GM18858 (cell line): ENCODE results near the gene OGDH.
"Not testable (repeated sequence)": the region's sequence is repeated elsewhere in the genome, so short reads cannot be mapped to it uniquely, and the experiment has no call there.

Source experiments
- ATAC-seq: cut with Tn5 transposase; IDR thresholded peaks from one replicate; pipeline ENCODE4 v1.9.1; 2021; ENCODE audit not compliant: unreplicated experiment

Gene OGDH

DNA sequence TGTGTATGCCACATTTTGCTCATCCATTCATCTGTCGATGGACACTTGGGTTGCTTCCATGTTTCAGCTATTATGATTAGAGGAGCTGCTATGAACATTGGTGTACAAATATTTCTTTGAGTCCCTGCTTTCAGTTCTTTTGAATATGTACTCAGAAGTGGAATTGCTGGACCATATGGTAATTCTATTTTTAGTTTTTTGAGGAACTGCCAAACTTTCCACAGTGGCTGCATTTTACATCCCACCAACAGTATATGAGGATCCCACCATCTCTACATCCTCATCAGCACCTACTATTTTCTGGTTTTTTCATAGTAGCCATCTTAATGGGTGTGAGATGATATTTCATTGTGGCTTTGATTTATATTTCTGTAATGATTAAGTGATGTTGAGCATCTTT lies 97.5 kb downstream of the OGDH start:
- no peak for ATAC-seq

DNA sequence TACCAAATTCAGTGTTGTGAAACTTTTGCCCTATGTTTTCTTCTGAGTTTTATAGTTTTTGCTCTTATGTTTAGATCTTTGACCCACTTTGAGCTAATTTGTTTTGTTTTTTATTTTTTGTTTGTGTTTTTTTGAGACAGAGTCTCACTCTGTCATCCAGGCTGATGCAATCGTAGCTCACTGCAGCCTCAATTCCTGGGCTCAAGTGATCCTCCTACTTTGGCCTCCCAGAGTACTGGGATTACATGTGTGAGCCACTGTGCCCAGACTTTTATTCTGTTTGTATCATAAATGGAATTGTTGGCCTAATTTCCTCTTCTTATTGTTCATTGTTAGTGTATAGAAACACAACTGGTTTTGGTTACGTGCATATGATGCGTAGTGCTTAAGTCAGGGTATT lies 99.0 kb downstream of the OGDH start:
- ATAC-seq: no peak

GRCh38 chr7:44706788-44707557 lies 100.5 kb downstream of the OGDH start:
- ATAC-seq: no peak

GRCh38 chr7:44707558-44708230 lies 101.3 kb downstream of the OGDH start:
- ATAC-seq: no peak

- ATAC-seq: no peak
Observed at GRCh38 chr7:44709011-44709915, 102.8 kb downstream of the OGDH start.

DNA sequence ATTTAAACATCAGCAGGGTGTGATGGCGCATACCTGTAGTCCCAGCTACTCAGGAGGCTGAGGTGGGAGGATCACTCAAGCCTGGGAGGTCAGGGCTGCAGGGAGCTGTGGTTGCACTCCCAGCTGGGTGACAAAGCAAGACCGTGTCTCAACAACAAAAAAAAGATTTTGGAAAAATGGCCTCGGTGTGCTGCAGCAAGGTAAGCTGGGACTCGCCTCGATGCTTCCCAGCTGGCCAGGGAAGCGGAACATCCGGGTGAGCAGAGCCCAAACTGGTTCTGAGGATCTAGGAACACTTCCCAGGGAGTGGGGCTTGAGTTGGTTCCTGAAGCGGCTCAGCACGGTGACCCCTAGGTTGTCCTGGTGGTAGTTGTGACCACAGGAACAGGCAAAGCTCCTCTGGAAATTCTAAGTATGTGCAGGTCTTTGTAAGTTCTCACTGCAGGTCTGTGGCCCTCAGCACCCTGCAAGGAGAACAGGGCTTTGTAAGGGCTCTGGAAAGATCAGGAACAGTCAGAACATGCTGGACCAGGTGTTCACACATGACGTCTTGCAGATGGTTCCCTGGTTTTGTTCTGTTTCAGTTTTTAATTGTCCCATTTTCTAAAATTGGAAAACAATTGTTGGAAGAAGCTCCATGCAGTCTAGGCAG lies 103.6 kb downstream of the OGDH start:
- no peak for ATAC-seq

- no peak for ATAC-seq
Observed at GRCh38 chr7:44711528-44711927, 105.1 kb downstream of the OGDH start.

GRCh38 chr7:44712012-44712411 lies 105.6 kb downstream of the OGDH start:
- ATAC-seq: no peak

- ATAC-seq: no peak
Observed at GRCh38 chr7:44713141-44713540, 106.7 kb downstream of the OGDH start.

GRCh38 chr7:44713680-44714335 lies 107.4 kb downstream of the OGDH start:
- no peak for ATAC-seq

DNA sequence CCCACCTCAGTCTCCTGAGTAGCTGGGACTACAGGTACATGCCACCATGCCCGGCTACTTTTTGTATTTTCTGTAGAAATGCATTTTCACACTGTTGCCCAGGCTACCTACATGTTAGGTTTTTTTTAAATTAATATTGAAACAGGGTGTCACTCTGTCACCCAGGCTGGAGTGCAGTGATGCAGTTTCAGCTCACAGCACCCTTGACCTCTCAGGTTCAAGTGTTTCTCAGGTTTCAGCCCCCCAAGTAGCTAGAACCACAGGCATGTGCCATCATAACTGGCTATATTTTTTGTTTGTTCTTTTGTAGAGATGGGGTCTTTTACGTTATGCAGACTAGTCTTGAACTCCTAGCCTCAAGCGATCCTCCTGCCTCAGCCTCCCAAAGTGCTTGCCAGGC lies 109.8 kb downstream of the OGDH start:
- no peak for ATAC-seq

DNA sequence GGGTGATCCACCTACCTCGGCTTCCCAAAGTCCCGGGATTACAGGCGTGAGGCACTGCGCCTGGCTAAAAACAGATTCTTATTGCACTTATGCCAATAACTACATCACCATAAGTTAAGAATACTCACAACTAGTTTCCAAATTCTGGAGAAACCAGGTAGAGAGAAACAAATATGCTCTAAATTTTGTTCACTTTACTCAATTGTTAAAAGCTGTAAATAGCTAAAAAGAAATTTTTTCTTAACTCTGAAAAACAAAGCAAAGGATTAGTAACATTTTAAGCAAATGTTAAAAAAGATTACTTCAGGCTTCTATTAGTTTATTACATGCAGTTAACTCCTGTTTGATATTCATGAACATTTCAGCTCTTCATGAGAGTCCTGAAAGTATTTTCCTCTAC lies 113.9 kb downstream of the OGDH start:
- ATAC-seq: no peak

- ATAC-seq: no peak
Observed at GRCh38 chr7:44724276-44724675, 117.8 kb downstream of the OGDH start.

- not testable (repeated sequence) for ATAC-seq
Observed at GRCh38 chr7:44726250-44726649, 119.8 kb downstream of the OGDH start.

DNA sequence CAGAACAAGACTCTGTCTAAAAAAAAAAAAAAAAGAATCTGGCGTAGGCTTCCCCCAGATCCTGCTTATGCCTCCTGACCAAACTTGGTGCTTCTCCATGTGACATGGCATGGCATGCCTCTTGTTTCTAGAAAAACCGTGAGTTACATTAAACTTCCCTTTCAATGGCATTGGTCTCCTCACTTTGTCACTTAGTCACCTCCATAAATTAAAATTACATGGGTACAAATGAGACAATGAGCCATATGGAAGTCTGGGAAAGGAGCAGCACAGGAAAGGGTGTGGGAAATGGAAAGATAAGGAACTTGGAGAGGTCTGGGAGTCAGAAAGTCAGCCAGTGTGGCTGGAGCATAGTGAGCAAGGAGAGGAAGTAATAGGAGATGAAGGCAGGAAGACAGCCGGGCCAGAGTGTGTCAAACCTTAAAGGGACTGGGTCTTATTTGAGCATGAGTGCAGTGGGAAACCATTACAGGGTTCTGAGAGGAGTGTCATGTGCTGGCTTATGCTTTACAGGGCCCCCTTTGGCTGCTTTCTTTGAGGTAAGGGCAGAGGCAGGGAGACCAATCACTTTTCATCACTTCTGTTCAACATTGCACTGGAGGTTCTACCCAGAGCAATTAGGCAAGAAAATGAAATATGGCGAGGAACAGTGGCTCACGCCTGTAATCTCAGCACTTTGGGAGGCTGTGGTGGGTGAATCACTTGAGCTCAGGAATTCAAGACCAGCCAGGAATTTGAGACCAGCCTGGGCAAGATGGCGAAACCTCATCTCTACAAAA lies 120.9 kb downstream of the OGDH start:
- ATAC-seq: no peak

GRCh38 chr7:44727937-44728262 lies 121.5 kb downstream of the OGDH start:
- ATAC-seq: no peak

DNA sequence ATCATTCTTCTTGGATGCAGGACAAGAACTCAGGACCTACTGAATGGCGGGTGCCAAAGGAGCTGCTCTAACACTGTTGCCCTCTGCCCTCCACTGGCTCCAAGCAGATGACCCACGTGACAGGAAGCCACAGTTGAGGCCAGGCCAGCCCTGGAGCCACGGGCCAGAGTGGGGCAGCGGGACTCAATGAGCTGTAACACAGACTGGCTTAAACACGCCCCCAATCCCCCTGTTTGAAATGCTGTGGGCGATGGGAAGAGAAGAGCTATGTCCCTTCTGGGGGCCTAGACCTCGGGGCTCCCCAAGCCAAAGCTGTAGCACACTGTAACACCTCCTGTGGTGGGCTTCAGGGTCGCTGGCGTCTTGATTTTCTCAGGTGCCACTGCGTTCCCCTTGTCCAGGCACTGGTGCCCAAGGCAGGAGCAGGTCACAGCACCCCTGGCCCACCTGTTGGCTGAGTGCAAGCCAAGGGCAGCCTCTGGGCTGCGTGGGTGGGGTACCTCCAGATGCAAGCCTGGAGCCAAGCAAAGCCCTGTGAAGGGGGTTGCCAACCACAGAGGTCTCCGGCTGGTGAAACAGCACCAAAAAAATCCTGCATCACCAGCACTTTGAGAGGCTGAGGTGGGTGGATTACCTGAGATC lies 123.6 kb downstream of the OGDH start:
- no peak for ATAC-seq

- ATAC-seq: not testable (repeated sequence)
Observed at GRCh38 chr7:44732971-44733370, 126.5 kb downstream of the OGDH start.

DNA sequence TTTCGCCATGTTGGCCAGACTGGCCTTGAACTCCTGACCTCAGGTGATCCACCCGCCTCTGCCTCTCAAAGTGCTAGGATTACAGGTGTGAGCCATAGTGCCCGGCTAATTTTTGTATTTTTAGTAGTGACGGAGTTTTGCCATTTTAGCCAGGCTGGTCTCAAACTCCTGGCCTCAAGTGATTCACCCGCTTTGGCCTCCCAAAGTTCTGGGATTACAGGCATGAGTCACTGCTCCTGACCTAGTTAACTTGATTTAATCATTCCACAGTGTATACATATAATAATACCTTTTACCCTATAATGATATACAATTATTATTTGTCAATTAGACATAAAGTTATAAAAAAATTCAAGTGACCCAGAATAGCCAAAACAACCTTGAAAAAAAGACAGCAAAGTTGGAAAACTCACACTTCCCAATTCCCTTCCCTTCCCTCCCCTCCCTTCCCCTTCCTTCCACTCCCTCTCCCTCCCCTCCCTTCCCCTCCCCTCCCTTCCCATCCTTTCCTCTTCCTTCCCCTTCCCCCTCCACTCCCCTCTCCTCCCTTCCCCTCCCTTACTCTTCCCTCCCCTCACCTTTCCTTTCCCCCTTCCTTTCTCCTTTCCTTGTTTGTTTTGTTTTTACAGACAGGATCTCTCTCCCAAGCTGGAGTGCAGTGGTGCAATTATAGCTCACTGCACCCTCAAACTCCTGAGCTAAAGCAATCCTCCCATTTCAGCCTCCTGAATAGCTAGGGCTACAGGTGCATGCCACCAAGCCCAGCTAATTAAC lies 127.5 kb downstream of the OGDH start:
- no peak for ATAC-seq
